GM12878 (cell line): ENCODE results near the gene LMO7. TPM values are rescaled to one million over a fixed set of nuclear protein-coding genes. Genes with fewer than 3 reads are reported as not detected.

Experiments
- ATAC-seq: fragments of 200-7000 bp; cut with Tn5 transposase; 3 replicates; pipeline ENCODE4 v1.9.1; 2020; ENCODE audit warnings: mild to moderate bottlenecking, moderate library complexity
- BruUV-seq: library from RNA; stranded (reverse); fragments of 400-500 nt; replicated peaks from 2 replicates; lab custom pipeline; 2021; lab: Mats Ljungman, UMichigan
- CTCF ChIA-PET: fragments of 300-600 bp; sonication (Branson Sonifier 250); formaldehyde crosslinking; extraction: SDS; loops from one replicate; lab custom pipeline; 2021; ENCODE audit warnings: inconsistent platforms; lab: Yijun Ruan, JAX
- POLR2A ChIA-PET: fragments of 350-600 bp; formaldehyde crosslinking; extraction: SDS; loops from one replicate; lab custom pipeline; 2021; ENCODE audit warnings: inconsistent platforms; lab: Charles Lee
- RAD21 ChIA-PET: fragments of 300-600 bp; sonication (Branson Sonifier 250); formaldehyde crosslinking; loops from one replicate; lab custom pipeline; 2023; ENCODE audit warnings: antibody characterized with exemption; ENCODE audit not compliant: unreplicated experiment; lab: Charles Lee
- SMC1A ChIA-PET: fragments of 300-600 bp; sonication (Branson Sonifier 250); formaldehyde crosslinking; loops from one replicate; lab custom pipeline; 2023; ENCODE audit not compliant: unreplicated experiment, uncharacterized antibody; lab: Charles Lee
- DNase-seq: peaks from one replicate; pipeline ENCODE4 v3.0.0-alpha.2; 2011; ENCODE audit warnings: low read depth, low spot score
- FAIRE-seq: peaks from 3 replicates; lab custom pipeline; 2011; peaks lifted over from hg19 to GRCh38; lab: Jason Lieb, UNC
- H2AFZ ChIP-seq: 2 replicates; pipeline ENCODE4 v1.6.0; 2011; ENCODE audit warnings: low read depth, low read length, control low read depth; ENCODE audit not compliant: control insufficient read depth
- H3K27ac ChIP-seq: 2 replicates; pipeline ENCODE4 v1.5.1; 2011; ENCODE audit warnings: control low read depth; ENCODE audit not compliant: control insufficient read depth, insufficient read depth
- H3K27me3 ChIP-seq, 2 experiments: replicated peaks in 1 of 2; 2 replicates each; pipeline versions ENCODE4 v1.6.0 to v1.6.1; 2011; ENCODE audit warnings: low read length in 1 of 2; ENCODE audit not compliant: control insufficient read depth in 2 of 2, insufficient read depth in 2 of 2
- H3K36me3 ChIP-seq, 2 experiments: 2 replicates each; pipeline ENCODE4 v1.5.1; 2011; ENCODE audit warnings: low read length in 1 of 2; ENCODE audit not compliant: control insufficient read depth in 2 of 2, insufficient read depth in 2 of 2
- H3K4me1 ChIP-seq: 2 replicates; pipeline ENCODE4 v1.6.1; 2011; ENCODE audit warnings: mild to moderate bottlenecking, low read length, moderate library complexity, mixed read lengths; ENCODE audit not compliant: control insufficient read depth, insufficient read depth
- H3K4me2 ChIP-seq: 2 replicates; pipeline ENCODE4 v1.6.0; 2011; ENCODE audit warnings: control low read depth; ENCODE audit not compliant: control insufficient read depth, insufficient read depth
- H3K4me3 ChIP-seq: fragments of 200-600 bp; sonication (generic); 2 replicates; pipeline ENCODE4 v1.5.1; 2016
- H3K79me2 ChIP-seq: 2 replicates; pipeline ENCODE4 v1.6.0; 2011; ENCODE audit warnings: low read length; ENCODE audit not compliant: control insufficient read depth, insufficient read depth
- H3K9ac ChIP-seq: 2 replicates; pipeline ENCODE4 v1.8.0; 2011; ENCODE audit warnings: low read length, control low read depth, mixed read lengths; ENCODE audit not compliant: control insufficient read depth, insufficient read depth
- H3K9me3 ChIP-seq: replicated peaks from 3 replicates; pipeline ENCODE4 v1.5.1; 2011; ENCODE audit warnings: mild to moderate bottlenecking, low read length; ENCODE audit not compliant: control insufficient read depth, insufficient read depth
- H4K20me1 ChIP-seq: 2 replicates; pipeline ENCODE4 v1.6.0; 2011; ENCODE audit not compliant: control insufficient read depth, insufficient read depth
- BMI1 ChIP-seq: fragments of 450-650 bp; IDR thresholded peaks from 2 replicates; pipeline ENCODE4 v1.6.1; 2016; ENCODE audit warnings: mild to moderate bottlenecking, moderate library complexity, borderline replicate concordance
- RELB ChIP-seq: fragments of 450-650 bp; IDR thresholded peaks from 2 replicates; pipeline ENCODE4 v1.6.1; 2017; ENCODE audit warnings: low read depth, mild to moderate bottlenecking, moderate library complexity
- SMAD1 ChIP-seq: fragments of 450-650 bp; IDR thresholded peaks from 2 replicates; pipeline ENCODE4 v1.6.1; 2018; ENCODE audit warnings: mild to moderate bottlenecking, low read depth; ENCODE audit not compliant: partially characterized antibody
- SRF ChIP-seq, 2 experiments: IDR thresholded peaks; 2 replicates each; pipeline ENCODE4 v1.6.1; 2011; ENCODE audit warnings: low read depth in 2 of 2, low read length in 2 of 2, mild to moderate bottlenecking in 1 of 2, moderate library complexity in 1 of 2
- USF2 ChIP-seq: IDR thresholded peaks from 2 replicates; pipeline ENCODE4 v1.6.1; 2011; ENCODE audit warnings: low read depth, low read length, improper control_type of control experiment, borderline replicate concordance
- ZBED1 ChIP-seq: IDR thresholded peaks from 2 replicates; pipeline ENCODE4 v1.6.1; 2016; ENCODE audit warnings: borderline replicate concordance
- WGBS: methylation state at CpG from one replicate; pipeline ENCODE4 v1.1.6; 2016; ENCODE audit warnings: low lambda C conversion rate; ENCODE audit not compliant: insufficient replicate concordance, insufficient coverage; ENCODE audit errors: missing lambda C conversion rate; 5-methylcytosine and 5-hydroxymethylcytosine counted together
- in situ Hi-C: fragments of 300-500 bp; cut with MboI; formaldehyde crosslinking; loops from 9 replicates; pipeline ENCODE4 v1.14.3; 2018; ENCODE audit warnings: mixed read lengths
- intact Hi-C: fragments of 100-400 bp; cut with micrococcal nuclease; formaldehyde crosslinking; loops from one replicate; pipeline ENCODE4 v1.14.2; 2022; ENCODE audit not compliant: unreplicated experiment
- polyA plus RNA-seq, 11 experiments: library from polyadenylated mRNA; depleted of rRNA in 4 of 11; unstranded in 6 of 11; stranded (reverse) in 5 of 11; fragments of >200 nt; fragmentation: Nextera tagmentation in 4 of 11; fragmentation: Illumina TruSeq in 1 of 11; extraction: Ambion mirVana in 4 of 11; extraction: Trizol in 1 of 11; gene quantifications; 1 replicate in 1 of 11; 2 replicates in 10 of 11; pipeline versions ENCODE4 v1.2.1 to v1.2.3, GENCODE V29; 2011 to 2016; ENCODE audit warnings: inconsistent platforms in 2 of 11, missing spikeins in 2 of 11, low read depth in 1 of 11
- total RNA-seq, 4 experiments: library from RNA; depleted of rRNA in 3 of 4; stranded (reverse); fragments of >200 nt in 3 of 4; fragmentation: Illumina TruSeq in 1 of 4; extraction: Trizol in 1 of 4; gene quantifications; 2 replicates each; pipeline versions ENCODE4 v1.2.1 to v1.2.3, GENCODE V29; 2013 to 2021

The LMO7 gene
- total and polyA plus RNA-seq, 10 of the 15 experiments (the other 5 are each of a cell fraction or from before 2014, with no cell fraction given), result 8.5 to 67.8 (median 36.8) TPM

- ChIA-PET POLR2A (interaction anchor here (0.6 to 0.8 kb wide), 3 partner anchors 29 to 87 kb away, joined by 3 read pairs; no protein-coding TSS in a partner anchor), CTCF (interaction anchor here (1.0 to 1.2 kb wide), 2 partner anchors 9 to 20 kb away, joined by 3 read pairs; no protein-coding TSS in a partner anchor), SMC1A (interaction anchor here (1.1 to 7.2 kb wide), 6 partner anchors 9 to 222 kb away, joined by 3 to 50 read pairs (median 4); no protein-coding TSS in a partner anchor), RAD21 (interaction anchor here (0.9 to 1.1 kb wide), 3 partner anchors 64 to 94 kb away, joined by 3 to 6 read pairs (median 3); no protein-coding TSS in a partner anchor)
- Histone ChIP-seq H3K27me3 (no peaks in the 10 kb centered on the region), H2AFZ (no peak overlapping the region), H3K36me3 (no peaks in the 10 kb centered on the region), H3K4me3 (no peak overlapping the region), H3K9ac (no peak overlapping the region), H3K9me3 (no peaks in the 10 kb centered on the region; the same call in 2 of the 3 replicates), H3K4me1 (no peaks in the 10 kb centered on the region), H3K4me2 (no peak overlapping the region), H3K79me2 (no peaks in the 10 kb centered on the region; the same call in 1 of the 2 replicates), H3K27ac (no peak overlapping the region), H4K20me1 (no peaks in the 10 kb centered on the region)
- no TSS peak for BruUV-seq
- TF ChIP-seq SMAD1 (no peak), SRF (IDR thresholded peaks at IDR 0.05; ENCODE audit: low read depth in 2 of 2, low read length in 2 of 2) (no peak)
- intact Hi-C loops, result no loop called here
- DNase-seq (no peak), ATAC-seq (no peak), FAIRE-seq (no peak)
- WGBS, result 98% methylated on average over 4 of the region's 4 CpGs
- in situ Hi-C loops, result no loop called here
These were observed 154.3 kb downstream of the LMO7 start for GRCh38 chr13:75790198-75790970.

GRCh38 chr13:75792526-75793187 lies 156.5 kb downstream of the LMO7 start:
- TF ChIP-seq USF2 (no peak), ZBED1 (no peak), RELB (no peak), BMI1 (no peak)
- TF ChIP-seq, all 136 proteins: peak for 0
- DNase-seq (no peak), ATAC-seq (no peak), FAIRE-seq (no peak)
- H4K20me1 ChIP-seq, result no peaks in the 10 kb centered on the region
- no peaks in the 10 kb centered on the region for H3K27me3 ChIP-seq
- ChIA-PET POLR2A (no interaction called here), RAD21 (interaction anchor here (1.3 to 1.7 kb wide), 2 partner anchors 31 to 32 kb away, joined by 4 to 5 read pairs; no protein-coding TSS in a partner anchor), CTCF (interaction anchor here (0.9 kb wide), 1 partner anchor 96 kb away, joined by 4 read pairs; no protein-coding TSS in a partner anchor), SMC1A (interaction anchor here (2.1 to 7.2 kb wide), 2 partner anchors 31 to 95 kb away, joined by 5 to 50 read pairs; no protein-coding TSS in a partner anchor)
- H3K27ac ChIP-seq, result no peak overlapping the region
- H2AFZ ChIP-seq, result no peak overlapping the region
- in situ Hi-C loops (no loop called here), intact Hi-C loops (no loop called here)
- no peak overlapping the region for H3K4me2 ChIP-seq
- no peaks in the 10 kb centered on the region for H3K4me1 ChIP-seq
- no peaks in the 10 kb centered on the region for H3K9me3 ChIP-seq
- H3K36me3 ChIP-seq, result no peaks in the 10 kb centered on the region
- WGBS, result 98% methylated on average over 3 of the region's 3 CpGs
- H3K79me2 ChIP-seq, result no peaks in the 10 kb centered on the region; the same call in 1 of the 2 replicates
- H3K9ac ChIP-seq, result no peak overlapping the region
- no peak overlapping the region for H3K4me3 ChIP-seq
- no TSS peak for BruUV-seq
